H1 (cell line): ENCODE results near the gene NXT1. TPM values are rescaled to one million over a fixed set of nuclear protein-coding genes. Genes with fewer than 3 reads are reported as not detected.

Experiments
- CTCF ChIA-PET: fragments of 300-600 bp; sonication (Branson Sonifier 250); formaldehyde crosslinking; loops from one replicate; lab custom pipeline; 2021; ENCODE audit not compliant: partially characterized antibody; lab: Charles Lee
- POLR2A ChIA-PET: fragments of 300-600 bp; sonication (Branson Sonifier 250); formaldehyde crosslinking; loops from one replicate; lab custom pipeline; 2021; ENCODE audit warnings: inconsistent platforms; ENCODE audit not compliant: partially characterized antibody; lab: Charles Lee
- DNase-seq, 2 experiments: peaks; one replicate each; pipeline versions ENCODE4 v3.0.0 to v3.0.0-alpha.2; 2010 to 2022; ENCODE audit warnings: low spot score in 2 of 2, low read depth in 1 of 2, mixed read lengths in 1 of 2
- FAIRE-seq: peaks from 2 replicates; lab custom pipeline; 2011; peaks lifted over from hg19 to GRCh38; lab: Jason Lieb, UNC
- H2AFZ ChIP-seq: 2 replicates; pipeline ENCODE4 v1.8.1; 2012; ENCODE audit warnings: low read length, inconsistent platforms
- H2AK5ac ChIP-seq: 2 replicates; pipeline ENCODE4 v1.6.1; 2013; ENCODE audit warnings: low read depth, low read length
- H2BK120ac ChIP-seq: replicated peaks from 2 replicates; pipeline ENCODE3; 2013; ENCODE audit warnings: low read depth, low read length, inconsistent platforms
- H2BK12ac ChIP-seq: 2 replicates; pipeline ENCODE4 v1.6.1; 2013; ENCODE audit warnings: low read depth, low read length
- H2BK15ac ChIP-seq: 2 replicates; pipeline ENCODE4 v1.6.1; 2013; ENCODE audit warnings: low read length
- H2BK20ac ChIP-seq: 2 replicates; pipeline ENCODE4 v1.6.1; 2013; ENCODE audit warnings: low read length
- H2BK5ac ChIP-seq: 2 replicates; pipeline ENCODE4 v1.6.1; 2013; ENCODE audit warnings: low read depth, low read length
- H3K14ac ChIP-seq: 2 replicates; pipeline ENCODE4 v1.6.1; 2013; ENCODE audit warnings: inconsistent platforms; ENCODE audit not compliant: insufficient read length
- H3K18ac ChIP-seq: 2 replicates; pipeline ENCODE4 v1.6.1; 2013; ENCODE audit warnings: low read length; ENCODE audit errors: extremely low read depth
- H3K23ac ChIP-seq: 2 replicates; pipeline ENCODE4 v1.6.1; 2013; ENCODE audit warnings: inconsistent platforms; ENCODE audit not compliant: insufficient read length
- H3K23me2 ChIP-seq: 2 replicates; pipeline ENCODE4 v1.6.1; 2013; ENCODE audit warnings: low read depth, low read length
- H3K27ac ChIP-seq: 2 replicates; pipeline ENCODE4 v1.6.1; 2011; ENCODE audit warnings: low read depth, low read length, inconsistent platforms
- H3K27me3 ChIP-seq, 4 experiments: replicated peaks in 1 of 4; 1 replicate in 1 of 4; 2 replicates in 3 of 4; pipeline versions ENCODE4 v1.6.1 to v1.8.1; 2011 to 2013; ENCODE audit warnings: low read length in 3 of 4, mild to moderate bottlenecking in 3 of 4, inconsistent platforms in 2 of 4, mixed read lengths in 2 of 4, moderate library complexity in 1 of 4; ENCODE audit not compliant: control insufficient read depth in 3 of 4, insufficient read depth in 3 of 4; ENCODE audit errors: extremely low read depth in 1 of 4
- H3K36me3 ChIP-seq, 4 experiments: 2 replicates each; pipeline versions ENCODE4 v1.6.1 to v1.8.1; 2011 to 2013; ENCODE audit warnings: mild to moderate bottlenecking in 4 of 4, low read length in 3 of 4, moderate library complexity in 2 of 4, control low read depth in 1 of 4, inconsistent platforms in 1 of 4; ENCODE audit not compliant: insufficient read depth in 4 of 4, control insufficient read depth in 2 of 4
- H3K4ac ChIP-seq: replicated peaks from 2 replicates; pipeline ENCODE3; 2013; ENCODE audit warnings: low read length, low read depth, mixed read lengths, inconsistent platforms; ENCODE audit not compliant: insufficient read length
- H3K4me1 ChIP-seq, 4 experiments: replicated peaks in 1 of 4; 1 replicate in 1 of 4; 2 replicates in 3 of 4; pipeline versions ENCODE4 v1.6.1 to v1.8.1; 2011 to 2013; ENCODE audit warnings: low read length in 3 of 4, inconsistent platforms in 2 of 4, mixed read lengths in 1 of 4; ENCODE audit not compliant: insufficient read depth in 4 of 4, control insufficient read depth in 3 of 4
- H3K4me2 ChIP-seq, 2 experiments: 2 replicates each; pipeline versions ENCODE4 v1.6.1 to v1.8.1; 2011 to 2013; ENCODE audit warnings: low read depth in 2 of 2, low read length in 2 of 2, control low read depth in 1 of 2, inconsistent platforms in 1 of 2, mild to moderate bottlenecking in 1 of 2; ENCODE audit not compliant: insufficient read depth in 1 of 2
- H3K4me3 ChIP-seq, 4 experiments: fragments of 200-600, 300-600 bp in 1 of 4; sonication (generic), shearing (Covaris generic), sonication (Bioruptor Twin) in 1 of 4; 2 replicates each; pipeline versions ENCODE4 v1.5.1 to v1.8.1; 2011 to 2016; ENCODE audit warnings: low read length in 4 of 4, low read depth in 3 of 4, control low read depth in 2 of 4, inconsistent platforms in 2 of 4, mild to moderate bottlenecking in 2 of 4, mixed read lengths in 1 of 4, moderate library complexity in 1 of 4; ENCODE audit not compliant: insufficient read depth in 2 of 4; ENCODE audit errors: extremely low read depth in 1 of 4
- H3K56ac ChIP-seq: replicated peaks from 2 replicates; pipeline ENCODE3; 2013; ENCODE audit warnings: low read depth, mild to moderate bottlenecking, mixed read lengths, low read length, inconsistent platforms; ENCODE audit not compliant: insufficient read length
- H3K79me1 ChIP-seq: 2 replicates; pipeline ENCODE4 v1.6.1; 2013; ENCODE audit warnings: low read depth, low read length, control low read depth
- H3K79me2 ChIP-seq, 2 experiments: 2 replicates each; pipeline versions ENCODE4 v1.6.1 to v1.8.1; 2012 to 2013; ENCODE audit warnings: low read length in 2 of 2, mild to moderate bottlenecking in 2 of 2, inconsistent platforms in 1 of 2; ENCODE audit not compliant: insufficient read depth in 2 of 2, control insufficient read depth in 1 of 2
- H3K9ac ChIP-seq, 4 experiments: replicated peaks in 1 of 4; 1 replicate in 1 of 4; 2 replicates in 3 of 4; pipeline versions ENCODE4 v1.6.1 to v1.8.1; 2011 to 2013; ENCODE audit warnings: low read depth in 3 of 4, low read length in 3 of 4, control low read depth in 2 of 4, mild to moderate bottlenecking in 2 of 4, moderate library complexity in 2 of 4, inconsistent platforms in 1 of 4; ENCODE audit errors: extremely low read depth in 1 of 4
- H3K9me3 ChIP-seq, 2 experiments: 2 replicates each; pipeline versions ENCODE4 v1.6.1 to v1.8.1; 2012 to 2013; ENCODE audit warnings: mild to moderate bottlenecking in 2 of 2, moderate library complexity in 2 of 2, control low read depth in 1 of 2, inconsistent platforms in 1 of 2, low read depth in 1 of 2, low read length in 1 of 2, mixed read lengths in 1 of 2; ENCODE audit not compliant: insufficient read depth in 2 of 2
- H4K20me1 ChIP-seq, 2 experiments: replicated peaks in 1 of 2; 2 replicates each; pipeline versions ENCODE3 to v1.8.1; 2011 to 2013; ENCODE audit warnings: inconsistent platforms in 2 of 2, low read length in 2 of 2, mild to moderate bottlenecking in 1 of 2; ENCODE audit not compliant: insufficient read depth in 2 of 2, control insufficient read depth in 1 of 2
- H4K5ac ChIP-seq: 2 replicates; pipeline ENCODE4 v1.6.1; 2013; ENCODE audit warnings: low read length, low read depth, mixed read lengths, inconsistent platforms; ENCODE audit not compliant: insufficient read length
- H4K8ac ChIP-seq: 2 replicates; pipeline ENCODE4 v1.8.0; 2013; ENCODE audit warnings: mild to moderate bottlenecking, moderate library complexity, low read length, inconsistent platforms; ENCODE audit not compliant: insufficient read depth; ENCODE audit errors: extremely low read depth
- H4K91ac ChIP-seq: replicated peaks from 2 replicates; pipeline ENCODE3; 2013; ENCODE audit warnings: low read length, mixed read lengths, inconsistent platforms; ENCODE audit not compliant: insufficient read length
- BCL11A ChIP-seq, 2 experiments: IDR thresholded peaks; one replicate each; pipeline ENCODE4 v1.6.1; 2011; ENCODE audit warnings: low read depth in 2 of 2, low read length in 2 of 2, mild to moderate bottlenecking in 2 of 2
- CBX8 ChIP-seq: fragments of 300-800, 300-1000 bp; sonication (generic); IDR thresholded peaks from 2 replicates; pipeline ENCODE4 v1.7.1; 2016; ENCODE audit warnings: low read depth, low read length, borderline replicate concordance
- GABPA ChIP-seq: IDR thresholded peaks from 2 replicates; pipeline ENCODE4 v1.6.1; 2011; ENCODE audit warnings: mild to moderate bottlenecking, low read length, moderate library complexity, borderline replicate concordance; ENCODE audit not compliant: insufficient read depth
- JUN ChIP-seq: IDR thresholded peaks from 2 replicates; pipeline ENCODE4 v1.6.1; 2011; ENCODE audit warnings: low read depth, mild to moderate bottlenecking, improper control_type of control experiment, low read length
- MAFK ChIP-seq: IDR thresholded peaks from 2 replicates; pipeline ENCODE4 v1.6.1; 2012; ENCODE audit warnings: low read depth, mild to moderate bottlenecking, improper control_type of control experiment, low read length
- POU5F1 ChIP-seq: IDR thresholded peaks from 2 replicates; pipeline ENCODE4 v1.6.1; 2011; ENCODE audit warnings: low read depth, mild to moderate bottlenecking, low read length, moderate library complexity
- WGBS, 2 experiments: shearing (Covaris generic) in 1 of 2; methylation state at CpG; one replicate each; pipeline versions ENCODE4 v1.1.6 to v1.1.7; 2013 to 2015; ENCODE audit warnings: low lambda C conversion rate in 2 of 2, mixed read lengths in 2 of 2, inconsistent platforms in 1 of 2, low coverage in 1 of 2, missing lambda C conversion rate in 1 of 2; ENCODE audit not compliant: insufficient replicate concordance in 2 of 2, insufficient coverage in 1 of 2, insufficient read length in 1 of 2; ENCODE audit errors: extremely low coverage in 1 of 2, missing lambda C conversion rate in 1 of 2; 5-methylcytosine and 5-hydroxymethylcytosine counted together
- polyA plus RNA-seq, 7 experiments: library from polyadenylated mRNA; depleted of rRNA in 3 of 7; stranded (reverse) in 5 of 7; unstranded in 2 of 7; fragments of >200 nt in 5 of 7; fragments of 200-250 nt in 2 of 7; gene quantifications; 1 replicate in 5 of 7; 2 replicates in 1 of 7; 4 replicates in 1 of 7; pipeline versions ENCODE4 v1.2.1 to v1.2.3, GENCODE V29; 2011 to 2013; ENCODE audit warnings: missing spikeins in 2 of 7, mixed read lengths in 2 of 7
- total RNA-seq: library from RNA; stranded (reverse); fragmentation: NEBNext Ultra II Directional; extraction: Animal tissue kit (Norgen Biotek cat#: 25700); gene quantifications from 2 replicates; pipeline ENCODE4 v1.2.1, GENCODE V29; 2021

The NXT1 gene
- total and polyA plus RNA-seq, 2 of the 8 experiments (the other 6 are each of a cell fraction or from before 2014, with no cell fraction given), result 23.1 to 26.5 TPM

DNA sequence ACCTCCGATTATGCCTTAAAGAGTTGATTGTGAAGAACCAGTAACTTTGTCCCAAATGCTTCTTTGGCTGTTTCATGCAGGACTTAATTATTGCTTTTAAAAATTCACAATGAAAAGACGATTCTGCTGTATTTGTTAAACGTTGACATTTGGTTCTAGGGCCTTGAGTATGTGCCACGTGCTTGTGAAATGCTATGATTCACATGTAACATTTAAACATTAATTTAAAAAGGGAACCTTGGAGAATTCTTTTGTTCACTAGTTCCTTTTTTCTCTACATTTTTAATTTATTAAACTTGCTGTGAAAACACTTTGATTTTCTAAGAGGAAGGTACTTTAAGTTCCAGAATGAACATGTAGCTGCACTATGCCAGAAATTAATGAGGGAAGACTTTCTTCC lies 20.9 kb downstream of the NXT1 start:
- no peak for FAIRE-seq
- Histone ChIP-seq H3K9ac (no peak overlapping the region), H3K4me1 (no peaks in the 10 kb centered on the region), H3K14ac (no peak overlapping the region), H4K5ac (no peak overlapping the region), H4K91ac (no peak overlapping the region), H3K4ac (no peak overlapping the region), H4K8ac (no peak overlapping the region), H3K23me2 (no peaks in the 10 kb centered on the region), H3K27ac (no peak overlapping the region), H2BK12ac (no peak overlapping the region)
- POLR2A ChIA-PET, result interaction anchor here (1.3 kb wide), 1 partner anchor 8 kb away, joined by 4 read pairs; no protein-coding TSS in a partner anchor
- 79% methylated on average over 4 of the region's 4 CpGs; no CpG with 5 or more reads in 1 of the 2 experiments for WGBS, 2 experiments
- TF ChIP-seq POU5F1, result no peak
- TF ChIP-seq GABPA, result no peak
- TF ChIP-seq BCL11A (IDR thresholded peaks at IDR 0.05; ENCODE audit: low read depth in 2 of 2, low read length in 2 of 2), result no peak
- no peak for TF ChIP-seq CBX8
- TF ChIP-seq JUN, result no peak
- TF ChIP-seq MAFK, result no peak
- TF ChIP-seq, all 59 proteins: peak for 0
- H2AFZ ChIP-seq, result no peak overlapping the region
- H3K4me3 ChIP-seq, result no peak overlapping the region
- H3K79me1 ChIP-seq, result no peaks in the 10 kb centered on the region; the same call in 1 of the 2 replicates
- no peak overlapping the region for H2BK120ac ChIP-seq
- no peak overlapping the region for H2BK15ac ChIP-seq
- H4K20me1 ChIP-seq, result peaks cover 2 to 15% of the 10 kb centered on the region in 2 experiments
- no peak overlapping the region for H3K18ac ChIP-seq
- H3K23ac ChIP-seq, result no peak overlapping the region
- no peak overlapping the region for H2BK5ac ChIP-seq
- H3K36me3 ChIP-seq, result peaks cover 14 to 63% (median 38%) of the 10 kb centered on the region in 4 experiments
- no peak overlapping the region for H3K4me2 ChIP-seq
- H3K79me2 ChIP-seq, result peaks cover 0 to 15% of the 10 kb centered on the region in 2 experiments; a peak in 2 of 4 replicates
- H2AK5ac ChIP-seq, result no peak overlapping the region
- no peak overlapping the region for H3K56ac ChIP-seq
- CTCF ChIA-PET, result no interaction called here
- no peak for DNase-seq
- no peaks in the 10 kb centered on the region for H3K9me3 ChIP-seq
- H2BK20ac ChIP-seq, result no peak overlapping the region
- no peaks in the 10 kb centered on the region for H3K27me3 ChIP-seq
